GM19452 (cell line): ENCODE measurements around the gene NEURL4.

Experiments
- ATAC-seq: cut with Tn5 transposase; IDR thresholded peaks from one replicate; pipeline ENCODE4 v1.9.1; 2021; ENCODE audit not compliant: unreplicated experiment

The NEURL4 gene

DNA sequence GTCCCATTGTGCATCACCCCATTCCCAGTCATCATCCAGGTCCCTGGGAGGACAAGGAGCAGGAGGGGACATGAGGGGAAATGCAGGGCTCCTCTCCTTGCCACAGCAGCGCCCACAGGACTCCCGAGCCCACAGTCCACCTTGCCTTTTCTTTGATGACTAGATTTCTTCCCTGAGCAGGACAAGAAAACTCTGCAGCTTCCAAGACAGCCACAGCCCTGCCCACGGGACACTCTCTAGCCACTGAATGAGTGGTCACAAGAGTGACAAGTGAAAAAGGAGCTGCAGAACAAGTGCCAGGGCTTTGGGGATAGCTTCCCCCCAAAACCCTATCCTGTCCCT lies 4.7 kb downstream of the NEURL4 start:
- ATAC-seq = no peak

DNA sequence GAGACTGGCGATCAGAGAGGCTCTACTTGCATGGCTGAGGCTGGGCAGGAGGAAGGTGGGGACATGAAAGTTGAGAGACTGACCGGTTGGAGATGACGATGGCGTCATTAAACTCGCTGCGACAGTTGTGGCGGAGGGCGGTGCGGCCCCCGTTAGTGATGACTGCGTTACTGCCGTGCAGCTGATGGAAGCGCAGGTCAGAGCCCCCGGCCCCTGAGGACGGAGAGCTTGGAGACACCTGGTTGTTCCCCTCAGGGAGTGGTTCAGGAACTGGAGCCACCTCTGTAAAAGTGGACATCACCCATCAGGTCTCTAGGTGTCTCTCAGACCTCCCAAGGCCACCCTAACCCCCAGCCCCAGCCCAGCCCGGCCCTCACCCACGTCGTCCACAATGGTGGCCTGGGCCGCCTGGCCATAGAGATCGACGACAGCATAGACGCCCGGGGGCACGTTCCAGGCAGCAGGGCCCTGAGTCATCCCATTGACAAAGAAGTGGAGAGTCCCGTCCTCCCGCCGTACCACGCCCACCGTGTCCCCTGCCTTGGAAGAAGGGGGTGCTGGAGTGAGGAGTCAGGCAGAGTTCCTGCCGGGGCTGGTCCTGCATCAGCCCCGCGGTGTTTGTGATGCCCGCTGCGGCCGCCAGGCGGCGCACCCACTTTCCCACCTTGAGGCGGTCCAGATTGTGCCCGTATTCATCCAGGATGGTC lies 5.3 kb downstream of the NEURL4 start:
- ATAC-seq = no peak

DNA sequence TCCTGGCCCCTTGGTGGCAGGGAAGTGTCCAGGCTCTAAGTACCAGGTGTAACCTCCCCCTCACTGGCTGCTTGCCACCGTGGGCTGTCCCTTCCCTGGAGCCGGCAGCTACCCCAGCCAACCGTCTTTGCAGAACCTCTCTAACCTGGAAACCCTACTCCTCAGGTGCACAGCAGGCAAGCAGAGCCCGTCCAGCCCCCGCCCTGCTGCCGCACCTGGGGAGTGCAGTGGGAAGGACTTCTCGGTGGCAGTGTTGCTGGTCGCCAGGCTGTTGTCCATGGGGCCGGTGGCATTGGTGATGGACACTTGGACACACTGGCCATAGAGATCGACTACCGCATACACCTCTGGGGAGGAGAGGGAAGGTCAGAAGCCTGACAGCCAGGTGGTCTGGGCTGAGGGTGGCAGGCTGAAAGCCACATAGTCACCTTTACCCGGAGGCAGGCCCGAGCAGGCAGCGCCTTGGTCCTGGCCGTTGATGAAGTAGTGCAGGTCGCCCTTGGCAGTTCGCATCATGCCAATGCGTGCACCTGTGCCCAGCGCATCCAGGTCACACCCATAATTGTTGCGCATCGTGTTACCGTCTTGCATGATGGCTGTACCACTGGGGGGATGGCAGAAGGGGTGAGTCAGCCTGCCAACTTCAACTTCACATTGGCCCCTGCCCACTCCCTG lies 6.5 kb downstream of the NEURL4 start:
- no peak for ATAC-seq

DNA sequence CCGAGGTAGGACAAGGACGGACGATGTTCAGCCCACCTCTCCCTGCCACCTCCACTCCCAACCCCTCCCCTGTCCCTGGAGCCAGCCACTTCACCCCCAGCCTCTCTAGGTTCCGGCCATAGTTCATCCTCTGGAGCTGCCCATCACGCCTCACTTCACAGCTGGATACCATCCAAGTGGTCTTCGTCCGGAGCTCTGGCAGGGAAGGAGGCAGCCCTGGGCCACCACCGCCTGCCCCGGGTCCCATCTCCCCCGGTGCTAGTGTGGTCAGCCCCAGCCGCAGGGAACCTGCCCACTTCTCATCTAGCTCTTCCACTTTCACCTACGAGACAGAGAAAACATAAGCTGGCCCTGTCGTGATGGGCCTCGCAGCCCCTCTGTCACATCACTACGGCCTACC lies 7.7 kb downstream of the NEURL4 start:
- ATAC-seq = no peak

DNA sequence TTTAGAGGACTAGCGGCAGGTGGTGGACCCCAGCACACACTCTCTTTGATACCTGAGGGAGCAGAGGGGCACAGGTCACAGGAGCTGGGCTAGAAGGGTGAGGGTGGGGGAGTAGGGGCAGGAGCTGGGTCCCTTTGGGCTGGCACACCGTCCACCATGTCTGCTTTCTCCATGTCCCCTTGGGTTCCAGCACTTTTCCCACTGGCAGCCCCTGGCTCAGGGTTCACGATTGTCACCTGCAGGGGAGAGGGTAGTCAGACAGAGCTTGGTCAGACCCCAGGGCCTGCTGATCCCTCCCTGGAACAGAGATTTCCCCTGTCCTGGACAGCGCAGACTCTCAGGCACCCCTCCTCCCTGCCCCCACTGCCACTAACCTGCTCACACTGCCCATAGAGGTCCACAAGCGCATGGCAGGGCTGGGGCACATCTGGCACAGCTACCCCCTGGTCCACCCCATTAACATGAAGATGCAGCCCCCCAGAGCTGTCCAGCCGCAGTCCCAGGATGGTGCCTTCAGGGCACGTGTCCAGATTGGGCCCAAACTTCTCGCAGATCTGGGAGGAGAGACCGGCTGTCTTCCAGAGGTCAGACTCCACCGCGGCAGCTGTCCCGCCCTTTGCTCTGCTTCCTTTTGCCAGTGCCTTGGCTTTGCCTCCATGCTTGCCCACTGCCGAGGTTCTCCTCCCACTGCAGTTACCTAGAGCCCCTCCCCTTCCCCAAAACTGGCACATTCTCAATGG lies 10.8 kb downstream of the NEURL4 start:
- no peak for ATAC-seq

- no peak for ATAC-seq
Measured at GRCh38 chr17:7317161-7317803, 11.9 kb downstream of the NEURL4 start.

DNA sequence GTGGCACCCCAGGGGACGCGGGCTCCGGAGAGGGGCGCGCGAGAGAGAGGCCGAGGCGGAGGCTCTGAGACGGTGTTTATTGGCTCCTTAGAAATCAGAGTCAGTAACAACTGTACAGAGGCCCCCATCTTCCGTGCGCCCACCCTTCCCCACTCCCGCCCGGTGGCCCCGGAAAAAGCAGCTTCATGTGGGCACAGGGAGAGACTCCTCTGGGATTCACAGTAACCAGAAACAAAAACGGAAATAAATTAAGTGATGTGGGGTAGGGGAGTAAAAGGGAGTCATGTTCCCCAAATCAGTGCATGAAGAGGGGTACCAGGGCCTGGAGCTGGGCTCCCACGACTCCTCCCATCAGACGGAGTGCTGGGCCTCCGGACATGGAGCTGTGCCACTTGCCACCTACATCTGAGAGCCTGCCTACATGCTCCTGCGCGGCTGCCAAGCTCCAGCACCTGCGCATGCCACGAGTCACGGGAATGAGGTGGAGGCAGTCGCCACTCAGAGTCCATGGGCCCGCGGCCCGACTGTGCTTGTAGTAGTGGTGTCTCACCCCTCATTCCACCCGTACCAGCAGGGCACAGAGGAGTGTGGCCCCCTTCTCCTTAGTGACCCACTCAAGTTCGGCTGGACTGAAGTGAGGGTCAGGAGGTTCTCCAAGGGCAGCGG lies 13.4 kb downstream of the NEURL4 start:
- ATAC-seq = no peak

- peak; percentile 70 for ATAC-seq
Measured at GRCh38 chr17:7314719-7315569, 14.2 kb downstream of the NEURL4 start, which contains the start of gene GPS2. GPS2 (minus strand) TSS chr17:7315360; CDS start chr17:7315052, 308 bp downstream.

DNA sequence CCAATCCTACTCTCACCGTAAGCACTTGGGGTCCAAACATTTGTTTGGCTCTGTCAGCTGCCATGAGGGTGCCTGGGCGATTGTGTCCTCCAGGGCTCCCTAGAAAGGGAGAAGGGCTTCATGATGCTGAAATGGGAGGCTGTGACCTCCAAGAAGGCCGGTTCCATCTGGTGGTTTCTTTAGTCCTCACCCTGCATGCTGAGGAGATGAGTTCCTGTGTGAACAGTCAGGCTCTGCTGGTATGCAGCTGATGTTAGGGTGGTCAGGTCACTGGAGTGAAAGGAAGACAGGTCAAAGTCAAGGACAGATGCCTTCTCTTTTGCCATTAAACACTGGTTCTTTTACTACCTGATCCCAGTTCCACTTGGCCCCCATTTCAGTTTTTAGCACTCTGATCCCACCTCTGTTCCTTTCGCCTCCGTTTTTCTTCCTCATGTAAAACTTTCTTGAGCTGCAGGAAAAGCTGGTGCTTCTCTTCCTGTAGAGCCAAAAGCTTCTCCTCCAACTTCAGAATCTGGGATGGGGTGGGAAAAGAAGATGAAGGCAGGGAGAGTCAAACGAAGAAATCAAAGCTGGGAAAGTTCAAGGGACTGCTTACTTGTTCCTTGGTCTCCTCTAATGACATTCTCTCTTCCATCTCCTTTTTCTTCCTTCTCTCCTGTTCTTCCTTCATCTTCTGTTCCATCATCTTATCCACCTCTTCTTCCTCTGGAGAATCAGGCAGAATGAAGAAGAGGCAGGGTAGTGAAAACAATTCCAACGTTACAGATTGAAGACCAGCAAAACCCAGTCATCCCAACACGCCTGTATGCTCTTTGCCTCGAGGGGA lies 15.0 kb downstream of the NEURL4 start:
- ATAC-seq = no peak

DNA sequence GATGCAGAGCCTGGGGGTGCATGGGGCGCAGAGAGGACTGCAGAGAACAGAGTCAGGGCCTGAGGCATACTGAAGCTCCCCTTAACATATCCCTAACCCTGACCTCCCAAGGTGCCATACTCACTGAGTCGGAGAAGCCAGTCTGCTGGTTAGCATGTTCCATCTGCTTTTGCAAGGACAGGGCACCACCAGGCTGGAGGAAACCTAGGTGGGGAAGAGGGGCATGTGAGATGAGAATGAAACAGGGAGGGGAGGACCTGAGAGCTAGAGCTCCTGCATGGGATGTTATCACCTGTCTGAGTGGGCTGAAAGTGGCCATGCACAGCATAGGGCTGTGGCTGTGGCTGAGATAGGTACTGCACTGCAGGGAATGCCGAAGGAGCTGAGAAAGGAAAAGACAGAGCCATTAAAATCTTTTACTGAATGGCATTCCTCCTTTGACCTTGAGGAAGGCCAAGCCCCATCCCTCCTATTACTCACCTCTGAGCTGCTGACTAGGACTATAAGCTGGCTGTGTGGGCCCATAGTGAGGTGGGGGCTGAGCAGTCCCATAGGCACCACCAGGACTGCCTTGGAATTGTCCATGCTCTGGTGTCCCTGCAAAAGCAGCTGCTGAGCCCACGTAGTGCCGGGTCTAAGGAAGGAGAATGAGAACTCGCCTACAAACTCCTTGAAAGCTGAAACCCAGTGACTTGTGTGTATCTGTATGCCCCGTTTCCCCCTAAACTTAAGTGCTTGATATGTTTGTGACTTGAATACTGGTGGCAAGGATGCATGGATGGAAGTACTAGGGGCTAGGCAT lies 15.8 kb downstream of the NEURL4 start:
- no peak for ATAC-seq

DNA sequence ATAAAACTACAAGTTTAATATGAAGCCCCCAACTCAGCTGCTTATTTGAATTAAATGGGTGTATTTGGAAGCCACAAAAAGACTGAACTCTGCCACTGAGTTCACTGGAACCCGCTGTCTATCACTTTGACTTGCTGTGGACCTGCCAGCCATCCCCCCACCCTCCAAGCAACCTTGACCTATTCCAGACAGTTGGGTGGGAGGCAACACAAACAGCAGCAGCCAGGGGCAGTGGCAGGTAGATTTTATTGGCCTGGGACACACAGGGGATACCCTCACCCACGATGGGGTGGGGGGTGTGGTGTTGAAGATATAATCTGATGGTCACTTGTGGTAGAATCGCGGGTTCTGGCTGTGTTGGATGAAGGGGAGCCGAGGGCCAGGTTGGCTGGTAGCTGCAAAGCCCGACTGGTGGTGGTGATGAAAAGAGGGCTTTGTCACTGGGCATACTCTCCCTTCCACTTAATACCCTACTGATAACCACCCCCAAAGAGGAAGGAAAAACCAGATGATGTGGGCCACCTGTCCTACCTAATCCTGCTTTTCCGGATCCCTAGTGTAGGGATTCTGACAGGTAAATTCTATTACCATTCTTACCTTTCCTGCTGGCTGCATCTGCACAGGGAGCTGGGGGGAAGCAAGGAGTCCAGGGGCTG lies 16.6 kb downstream of the NEURL4 start:
- ATAC-seq = no peak

DNA sequence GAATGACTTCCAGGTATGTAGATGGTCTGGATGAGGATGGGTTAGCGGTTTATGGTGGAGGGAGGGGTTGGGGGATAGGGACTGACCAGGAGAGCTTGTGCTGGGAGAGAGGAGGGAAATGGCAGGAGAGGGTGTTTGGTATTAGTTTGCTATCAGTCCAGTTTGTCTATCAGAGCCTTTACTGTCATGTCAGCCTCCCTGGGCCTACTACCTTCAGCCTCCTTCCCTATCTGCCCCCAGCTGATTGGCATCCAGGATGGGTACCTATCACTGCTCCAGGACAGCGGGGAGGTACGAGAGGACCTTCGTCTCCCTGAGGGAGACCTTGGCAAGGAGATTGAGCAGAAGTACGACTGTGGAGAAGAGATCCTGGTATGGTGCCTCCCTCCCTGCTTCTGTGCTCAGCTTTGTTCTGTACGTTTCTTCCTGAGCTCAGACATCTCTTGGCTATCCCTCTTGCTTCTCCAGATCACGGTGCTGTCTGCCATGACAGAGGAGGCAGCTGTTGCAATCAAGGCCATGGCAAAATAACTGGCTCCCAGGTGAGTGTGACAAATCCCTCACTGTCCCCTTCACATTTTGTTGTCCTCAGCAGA lies 17.9 kb downstream of the NEURL4 start:
- ATAC-seq = no peak

DNA sequence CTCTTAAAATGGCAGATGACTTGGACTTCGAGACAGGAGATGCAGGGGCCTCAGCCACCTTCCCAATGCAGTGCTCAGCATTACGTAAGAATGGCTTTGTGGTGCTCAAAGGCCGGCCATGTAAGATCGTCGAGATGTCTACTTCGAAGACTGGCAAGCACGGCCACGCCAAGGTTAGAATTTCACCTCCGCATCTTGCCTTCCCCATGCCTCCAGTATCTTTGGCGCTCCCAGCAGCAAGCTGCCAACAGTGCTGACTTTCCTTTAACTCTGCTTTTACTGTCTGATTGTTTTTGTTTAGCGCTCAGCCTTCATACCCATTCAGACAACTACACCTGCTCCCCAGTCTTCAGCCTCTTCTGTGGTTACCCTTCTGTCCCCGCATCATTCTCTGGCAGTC lies 19.5 kb downstream of the NEURL4 start:
- no peak for ATAC-seq

- ATAC-seq = no peak
Measured at GRCh38 chr17:7308625-7309433, 20.3 kb downstream of the NEURL4 start.

DNA sequence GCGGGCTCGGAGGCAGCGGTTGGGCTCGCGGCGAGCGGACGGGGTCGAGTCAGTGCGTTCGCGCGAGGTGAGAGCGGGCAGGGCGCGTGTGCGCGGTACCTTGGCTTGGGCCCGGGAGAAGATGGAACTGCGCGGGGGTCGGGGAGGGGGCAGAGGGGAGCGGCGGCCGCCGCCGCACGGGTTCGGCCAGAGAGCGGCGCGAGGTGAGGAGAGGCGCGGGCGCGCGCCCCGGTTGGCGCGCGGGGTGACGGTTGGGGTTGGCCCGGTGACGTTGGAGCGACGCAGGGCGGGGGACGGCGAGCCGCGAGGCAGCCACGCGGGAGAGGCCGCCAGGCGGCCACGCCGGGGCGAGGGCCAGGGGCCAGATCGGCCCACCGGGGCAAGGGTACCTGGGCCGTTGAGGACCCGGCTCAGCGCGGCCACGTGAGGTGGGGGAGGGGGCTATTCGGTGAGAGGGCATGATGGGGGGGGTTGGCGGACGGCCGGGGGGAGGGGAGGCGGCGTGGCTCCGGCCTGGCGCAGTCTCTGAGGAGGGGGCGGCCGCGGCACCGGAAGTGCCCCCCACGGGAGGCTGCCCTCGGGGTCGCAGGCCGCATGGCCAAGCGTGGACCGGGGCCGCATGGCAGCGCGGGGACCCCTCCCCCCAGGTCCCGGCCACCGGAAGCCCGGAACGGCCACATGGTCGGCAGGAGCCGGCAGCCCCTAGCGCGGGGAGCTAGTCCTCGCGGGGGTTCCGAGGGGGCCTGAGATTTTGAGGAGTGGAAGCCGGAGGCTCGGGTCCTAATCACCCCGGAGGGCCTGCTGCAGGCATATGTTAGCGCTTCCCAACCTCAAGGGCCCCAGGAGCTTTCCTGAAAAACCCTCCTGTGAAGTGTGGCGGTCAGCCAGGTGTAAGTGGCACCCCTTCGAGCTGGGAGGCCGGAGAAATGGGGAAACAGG lies 21.2 kb downstream of the NEURL4 start:
- ATAC-seq = no peak
